Erythroblast (primary cell): ENCODE measurements around the gene ZNF423.

Source experiments
- DNase-seq, 2 experiments: peaks; one replicate each; lab custom pipeline; 2025; lab: John Stamatoyannopoulos, UW
- GATA1 ChIP-seq: IDR thresholded peaks from 2 replicates; pipeline ENCODE4 v1.6.1; 2011; ENCODE audit warnings: low read depth, mild to moderate bottlenecking, control low read depth, low read length, moderate library complexity
- POLR2A ChIP-seq: IDR thresholded peaks from 2 replicates; pipeline ENCODE4 v1.6.1; 2011; ENCODE audit warnings: mild to moderate bottlenecking, low read length

ZNF423 gene

DNA sequence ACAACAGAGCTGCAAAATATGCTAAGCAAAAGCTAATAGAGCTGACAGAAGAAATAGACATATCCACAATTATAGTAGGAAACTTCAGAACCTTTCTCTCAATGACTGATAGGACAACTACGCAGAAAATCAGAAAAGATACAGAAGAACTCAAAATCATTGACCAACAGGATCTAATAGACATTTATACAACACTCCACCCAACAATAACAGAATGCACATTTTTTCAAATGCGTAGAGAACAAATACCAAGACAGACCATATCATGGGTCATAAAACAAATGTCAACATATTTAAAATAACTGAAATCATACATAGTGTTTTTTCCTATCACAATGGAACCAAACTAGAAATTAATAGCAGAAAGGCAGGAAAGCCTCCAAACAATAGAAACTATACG, 244.9 kb downstream of the ZNF423 start:
- TF ChIP-seq GATA1 (no peak), POLR2A (no peak)
- DNase-seq, result no peak

GRCh38 chr16:49608779-49609178, 247.1 kb downstream of the ZNF423 start:
- TF ChIP-seq POLR2A, result no peak
- peak; percentile 37 to 52 for DNase-seq

DNA sequence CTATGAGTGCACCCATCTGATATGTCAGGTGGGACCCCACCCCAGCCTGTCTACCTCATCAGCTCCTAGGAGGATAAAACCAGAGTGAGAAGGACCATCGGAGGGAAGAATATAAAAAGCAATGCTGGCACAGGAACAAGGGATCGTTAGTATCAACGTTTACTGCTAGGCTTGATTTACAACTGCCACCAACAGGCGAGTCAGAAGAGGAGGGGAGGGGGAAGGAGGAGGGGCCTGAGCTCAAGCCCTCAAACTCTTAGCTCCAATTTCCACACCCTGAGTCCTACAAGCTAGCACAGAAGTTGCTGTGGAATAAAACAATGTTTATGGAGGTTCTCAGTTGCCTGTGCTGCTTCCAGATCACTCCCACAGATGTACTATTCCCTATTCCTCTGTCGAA, 247.8 kb downstream of the ZNF423 start:
- no peak for TF ChIP-seq GATA1

DNA sequence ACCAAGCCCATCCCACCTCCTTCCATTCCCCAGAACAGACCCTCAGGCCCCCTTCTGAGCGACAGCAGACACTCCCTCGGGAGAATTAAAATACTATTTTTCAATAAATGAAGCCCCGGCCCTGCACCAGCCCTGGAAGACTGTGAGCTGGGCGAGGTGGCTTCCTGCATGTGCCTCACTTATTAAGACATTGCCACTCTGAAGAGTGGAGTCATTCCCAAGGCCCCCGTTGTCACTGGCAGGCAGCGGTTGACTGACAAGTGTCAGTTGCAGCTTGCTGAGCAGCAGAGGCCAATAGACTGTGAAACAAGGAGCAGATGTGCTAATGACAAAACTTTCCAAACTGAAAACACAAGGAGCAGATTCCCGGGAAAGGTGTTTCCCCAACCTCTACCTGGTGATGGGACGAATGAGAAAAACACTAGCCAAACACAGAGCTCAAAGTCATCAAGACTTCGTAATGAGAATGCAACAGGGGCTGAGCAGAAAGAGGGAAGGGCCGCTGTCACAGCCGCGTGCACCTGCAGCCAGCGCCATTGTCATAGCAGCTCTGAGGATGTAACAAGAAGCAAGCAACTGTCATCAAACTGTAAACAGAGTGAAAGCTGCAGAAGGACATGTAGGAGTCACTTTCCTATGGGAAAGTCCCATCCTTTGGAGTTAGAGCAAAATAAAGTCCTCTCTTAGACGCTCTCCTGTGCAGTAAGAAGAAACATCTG, 250.2 kb downstream of the ZNF423 start:
- TF ChIP-seq GATA1 (no peak), POLR2A (no peak)
- no peak for DNase-seq

More for the DNA sequence above, 247.8 kb downstream of the ZNF423 start:
- DNase-seq, result no peak

DNA sequence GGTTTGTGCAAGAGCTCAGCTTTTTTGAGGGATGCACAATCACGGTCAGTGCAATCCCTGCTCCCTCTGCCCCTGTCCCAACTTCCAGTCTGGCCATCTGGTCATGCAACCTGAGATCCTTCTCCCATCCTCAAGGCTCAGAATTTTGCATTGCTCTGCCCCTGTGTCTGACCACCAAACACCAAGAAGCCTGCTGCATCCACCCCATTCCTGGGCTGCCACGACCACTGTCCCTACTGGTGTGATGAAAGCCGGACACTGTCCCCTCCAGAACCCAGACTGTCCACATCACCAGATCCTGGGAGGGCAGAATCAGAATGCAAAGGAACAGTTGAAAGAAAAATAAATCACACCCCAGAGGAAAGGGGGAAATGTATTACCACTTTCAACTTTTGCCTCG, 251.3 kb downstream of the ZNF423 start:
- no peak for DNase-seq
- no peak for TF ChIP-seq GATA1
- TF ChIP-seq POLR2A, result no peak

GRCh38 chr16:49603956-49604355, 252.0 kb downstream of the ZNF423 start:
- TF ChIP-seq GATA1 (no peak), POLR2A (no peak)
- no peak for DNase-seq

- no peak for TF ChIP-seq GATA1
- TF ChIP-seq POLR2A, result no peak
- no peak for DNase-seq
Measured at GRCh38 chr16:49602976-49603310, 253.0 kb downstream of the ZNF423 start.

DNA sequence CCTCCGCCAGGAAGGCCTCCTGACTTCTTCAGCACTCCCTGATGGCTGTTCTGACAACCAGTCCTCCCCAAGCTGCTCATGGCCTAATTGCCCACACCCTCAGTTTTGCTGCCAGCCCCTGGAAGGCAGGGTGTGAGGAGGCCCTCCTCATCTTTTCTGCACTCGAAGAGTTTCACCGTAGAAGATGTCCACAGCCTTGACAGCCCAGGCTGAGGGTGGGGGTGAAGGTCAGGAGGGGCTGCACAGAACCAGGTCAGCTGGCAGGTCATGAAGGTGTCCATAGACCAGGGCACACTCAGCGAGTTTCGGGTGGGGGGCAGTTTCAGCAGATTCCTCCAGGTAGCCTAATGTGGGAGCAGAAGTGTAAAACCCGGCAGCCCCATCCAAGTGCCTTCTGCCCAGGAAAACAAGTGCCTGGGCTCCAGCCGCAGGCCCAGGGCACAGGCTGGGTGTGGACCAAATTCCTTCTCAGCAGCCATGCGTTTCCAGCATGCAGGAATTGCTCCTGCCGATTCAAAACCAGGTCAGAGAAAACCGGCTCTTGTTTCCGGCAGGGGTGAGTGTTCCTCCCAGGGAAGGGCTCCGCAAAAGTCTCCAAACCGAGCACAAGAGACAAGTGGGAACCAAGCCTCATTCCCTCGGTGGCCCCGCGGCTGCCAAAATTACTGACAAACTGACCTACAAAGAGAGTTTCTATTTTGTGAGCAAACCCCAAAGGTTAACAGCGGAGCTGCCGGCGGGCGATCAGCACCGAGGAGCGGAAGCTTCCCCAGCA, 253.5 kb downstream of the ZNF423 start:
- DNase-seq, result no peak

GRCh38 chr16:49601576-49601975, 254.3 kb downstream of the ZNF423 start:
- TF ChIP-seq GATA1 (no peak), POLR2A (no peak)

More for the DNA sequence above, 253.5 kb downstream of the ZNF423 start:
- no peak for TF ChIP-seq POLR2A
- TF ChIP-seq GATA1, result no peak

GRCh38 chr16:49600976-49601375, 254.9 kb downstream of the ZNF423 start:
- no peak for DNase-seq
- TF ChIP-seq GATA1 (no peak), POLR2A (no peak)

More at GRCh38 chr16:49601576-49601975, 254.3 kb downstream of the ZNF423 start:
- no peak for DNase-seq

GRCh38 chr16:49600536-49600935, 255.4 kb downstream of the ZNF423 start:
- DNase-seq, result no peak

GRCh38 chr16:49599704-49600103, 256.2 kb downstream of the ZNF423 start:
- no peak for DNase-seq
- no peak for TF ChIP-seq GATA1
- TF ChIP-seq POLR2A, result no peak

More at GRCh38 chr16:49600536-49600935, 255.4 kb downstream of the ZNF423 start:
- no peak for TF ChIP-seq GATA1
- no peak for TF ChIP-seq POLR2A

DNA sequence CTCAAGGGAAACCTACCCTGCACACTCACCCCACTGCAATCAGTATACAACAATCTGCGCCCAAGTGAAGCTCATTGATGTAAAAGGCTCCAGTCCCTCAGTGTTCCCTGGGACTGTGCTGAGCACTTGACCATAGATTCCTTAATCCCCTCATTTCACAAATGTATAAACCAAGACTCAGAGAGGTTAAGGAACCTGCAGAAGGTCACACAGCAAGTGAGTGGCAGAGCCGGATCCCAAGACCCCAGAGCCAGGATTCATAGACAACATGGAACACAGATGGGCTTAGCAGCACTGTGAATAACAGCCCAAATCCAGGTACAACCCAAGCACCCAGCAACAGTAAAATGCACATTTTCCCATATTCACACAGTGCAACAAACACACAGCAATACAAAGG, 256.6 kb downstream of the ZNF423 start:
- no peak for DNase-seq
- TF ChIP-seq POLR2A (no peak), GATA1 (no peak)

DNA sequence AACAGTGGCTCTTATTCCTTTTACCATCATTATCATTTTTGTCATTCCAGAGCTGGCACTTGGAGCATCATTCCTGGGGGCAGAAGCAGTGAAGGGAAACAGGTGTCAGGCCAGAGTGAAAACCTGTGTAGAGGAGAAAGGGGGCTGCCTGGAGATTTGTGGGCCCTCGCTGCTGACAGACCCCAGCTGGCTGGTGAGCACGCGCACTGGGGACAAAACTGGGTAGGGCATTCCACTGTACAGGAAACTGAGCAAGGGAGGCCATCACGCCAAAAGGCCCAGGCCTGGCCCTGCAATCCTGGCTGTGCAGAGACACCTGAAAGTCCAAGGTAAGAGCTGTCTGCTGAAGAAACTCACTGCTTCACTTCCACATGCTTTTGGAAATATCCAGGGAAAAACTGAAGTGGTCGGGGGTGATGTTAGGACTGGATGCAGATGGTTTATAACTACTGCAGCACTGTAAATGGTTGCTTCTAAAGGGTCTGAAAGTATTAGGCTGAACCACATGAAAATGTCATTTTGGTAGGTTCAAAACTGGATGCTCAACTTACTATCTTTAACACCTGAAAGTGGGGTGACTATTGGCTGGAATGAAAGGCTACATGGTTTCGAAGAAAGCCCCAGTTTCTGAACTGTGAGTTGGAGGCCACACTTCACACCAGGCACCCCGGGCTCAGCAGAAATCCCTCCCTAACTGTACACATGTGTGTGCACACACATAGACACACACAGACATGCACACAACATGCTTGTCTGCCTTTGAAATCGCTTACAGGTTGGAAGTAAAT, 257.3 kb downstream of the ZNF423 start:
- TF ChIP-seq POLR2A (no peak), GATA1 (no peak)
- DNase-seq, result no peak
